HG02870 (cell line): Measurements from ENCODE around the gene PUDP.
"Not testable (repeated sequence)": the region's sequence is repeated elsewhere in the genome, so short reads cannot be mapped to it uniquely, and the experiment has no call there.

Experiments
- ATAC-seq: cut with Tn5 transposase; IDR thresholded peaks from one replicate; pipeline ENCODE4 v1.9.1; 2021; ENCODE audit warnings: mild to moderate bottlenecking, moderate library complexity; ENCODE audit not compliant: unreplicated experiment

Gene PUDP

DNA sequence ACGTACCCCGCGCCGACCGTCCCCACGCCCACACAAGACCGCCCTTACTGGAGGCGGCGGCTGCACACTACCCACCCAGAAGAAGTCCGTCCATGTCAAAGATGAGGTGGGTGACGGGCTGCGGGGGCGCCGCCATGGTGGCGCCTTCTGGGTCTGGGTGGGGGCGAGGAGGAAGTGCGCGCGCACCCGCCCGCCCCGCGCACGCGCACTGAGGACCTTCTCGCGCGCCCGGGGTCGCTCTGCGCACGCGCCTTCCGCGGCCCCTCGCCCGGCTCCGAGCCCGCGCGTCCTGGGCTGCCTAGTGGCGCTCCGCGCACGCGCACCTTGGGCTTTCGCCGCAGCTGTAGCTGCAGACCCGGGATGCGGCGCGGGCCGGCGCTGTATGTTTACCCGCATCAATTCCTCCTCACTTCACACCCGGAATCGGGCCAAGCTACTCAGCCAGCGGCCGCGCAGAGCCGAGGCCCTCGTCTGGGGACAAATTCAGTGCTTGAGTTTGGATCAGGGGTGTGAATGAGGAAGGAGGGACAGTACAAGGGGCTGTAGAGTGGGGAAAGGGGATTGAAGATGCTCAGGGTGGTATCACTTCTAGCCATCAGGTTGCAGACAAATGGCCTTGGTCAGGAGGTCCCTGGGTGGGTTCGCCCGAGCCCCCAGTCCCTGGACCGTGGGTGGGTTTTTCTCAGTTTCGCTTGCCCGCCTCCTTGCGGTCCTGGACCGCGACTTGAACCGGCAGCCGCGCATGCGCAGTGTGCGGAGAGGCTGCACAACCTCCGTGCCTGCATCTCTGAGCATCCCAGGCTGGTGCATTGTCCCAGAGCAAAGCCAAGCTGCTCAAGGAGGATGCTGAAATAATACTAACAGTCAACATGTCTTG lies at the start of gene PUDP:
PUDP (minus strand) TSS at position 176 of the 877 bp plus-strand sequence; CDS start at position 136, 40 bp downstream.
- peak; percentile 68 for ATAC-seq

DNA sequence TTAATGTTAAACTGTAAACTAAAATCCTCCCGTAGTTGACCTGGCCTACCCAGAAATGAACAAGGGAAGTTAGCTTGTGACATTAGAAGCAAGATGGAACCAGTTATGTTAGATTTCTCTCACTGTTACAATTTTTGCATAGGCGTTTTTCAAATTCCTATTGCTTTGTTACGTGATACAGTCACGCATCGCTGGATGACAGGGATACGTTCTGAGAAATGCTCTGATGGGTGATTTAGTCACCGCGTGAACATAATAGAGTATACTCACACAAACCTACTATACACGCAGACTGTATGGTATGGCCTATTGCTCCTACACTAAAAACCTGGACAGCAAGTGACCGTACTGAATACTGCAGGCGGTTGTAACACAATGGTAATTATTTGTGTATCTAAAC lies 46.7 kb upstream of the PUDP start:
- ATAC-seq = no peak

DNA sequence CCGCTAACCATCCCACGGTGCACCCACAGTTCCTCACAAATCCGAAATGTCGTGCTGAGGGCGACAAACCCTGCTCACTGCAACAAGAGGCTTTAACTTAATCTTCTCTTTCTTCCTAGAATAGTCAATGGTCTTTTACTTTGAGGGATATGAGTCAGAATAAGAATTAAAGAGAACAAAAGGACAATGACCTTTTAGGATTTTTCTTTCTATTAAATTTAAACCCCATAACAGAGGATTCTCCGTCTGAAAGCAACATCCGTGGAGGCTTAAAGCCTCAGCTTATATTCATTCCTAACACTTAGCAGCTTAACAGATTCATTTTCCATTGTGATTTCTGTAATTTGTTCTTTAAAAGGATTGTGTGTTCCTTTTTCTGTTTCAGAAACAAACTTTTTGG lies 44.9 kb upstream of the PUDP start:
- ATAC-seq = no peak

GRCh38 chrX:7191681-7192110 lies 43.7 kb upstream of the PUDP start:
- peak; percentile 55 for ATAC-seq

GRCh38 chrX:7190157-7190556 lies 42.2 kb upstream of the PUDP start:
- no peak for ATAC-seq

GRCh38 chrX:7188672-7189071 lies 40.7 kb upstream of the PUDP start:
- no peak for ATAC-seq

DNA sequence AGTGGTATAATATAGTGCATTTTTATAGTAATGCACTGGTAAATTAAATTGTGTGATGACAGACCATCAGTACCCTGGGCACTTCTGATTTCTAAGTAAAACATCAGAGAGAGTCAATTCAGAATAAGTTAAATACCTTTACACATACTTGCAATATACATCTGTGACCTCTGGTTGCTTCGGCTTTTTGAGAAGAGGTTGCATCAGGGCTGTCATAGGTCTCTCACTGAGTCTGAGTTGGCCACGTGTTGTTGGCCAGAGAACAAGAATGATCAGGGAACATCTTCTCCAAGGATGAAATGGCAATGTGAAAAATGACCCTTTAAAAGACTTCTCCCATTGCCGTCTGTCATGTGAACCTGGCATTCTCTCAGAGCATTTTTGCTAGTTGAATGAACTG lies 36.9 kb upstream of the PUDP start:
- no peak for ATAC-seq

DNA sequence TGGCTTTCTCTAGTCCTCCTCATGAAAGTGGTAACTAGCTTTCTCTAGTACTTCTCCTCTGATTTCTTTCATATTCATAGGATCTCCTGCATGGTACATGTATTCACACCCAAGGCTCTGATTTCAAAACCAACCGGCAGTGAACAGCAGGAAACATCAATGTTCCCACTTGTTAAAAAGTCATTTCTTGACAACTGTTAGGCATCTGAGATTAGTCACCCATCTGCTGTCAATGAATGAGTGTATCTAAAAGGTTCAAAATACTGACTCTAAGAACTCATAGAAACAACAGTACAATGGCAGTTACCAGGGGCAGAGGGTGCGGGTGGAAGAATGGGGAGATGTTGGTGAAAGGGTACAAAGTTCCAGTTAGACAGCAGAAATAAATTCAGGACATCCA lies 31.5 kb upstream of the PUDP start:
- ATAC-seq = no peak

DNA sequence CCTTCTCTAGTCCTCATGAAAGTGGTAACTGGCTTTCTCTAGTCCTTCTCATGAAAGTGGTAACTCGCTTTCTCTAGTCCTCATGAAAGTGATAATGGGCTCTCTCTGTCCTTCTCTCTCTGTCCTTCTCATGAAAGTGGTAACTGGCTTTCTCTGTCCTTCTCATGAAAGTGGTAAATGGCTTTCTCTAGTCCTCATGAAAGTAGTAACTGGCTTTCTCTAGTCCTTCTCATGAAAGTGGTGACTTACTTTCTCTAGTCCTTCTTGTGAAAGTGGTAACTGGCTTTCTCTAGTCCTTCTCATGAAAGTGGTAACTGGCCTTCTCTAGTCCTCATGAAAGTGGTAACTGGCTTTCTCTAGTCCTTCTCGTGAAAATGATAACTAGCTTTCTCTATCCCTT lies 30.9 kb upstream of the PUDP start:
- ATAC-seq = not testable (repeated sequence)

DNA sequence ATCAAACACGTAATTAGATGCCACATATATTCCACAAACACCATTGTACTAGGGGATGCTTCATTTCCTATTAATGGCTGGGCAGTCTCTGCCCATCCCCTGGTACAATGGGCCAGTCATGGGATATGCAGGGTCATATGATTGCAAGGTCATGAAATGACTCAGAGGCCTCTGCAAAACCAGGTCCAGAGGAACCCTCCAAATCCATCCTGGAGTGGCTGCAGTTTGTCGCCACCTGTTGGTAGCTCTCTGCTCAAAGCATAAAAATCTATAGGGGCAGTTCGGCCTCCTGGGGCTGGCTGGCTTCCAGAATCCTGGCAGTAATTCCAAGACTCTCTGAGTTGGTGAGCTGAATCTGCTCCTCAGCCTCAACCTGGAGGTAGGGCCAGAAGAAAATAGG lies 22.9 kb upstream of the PUDP start:
- ATAC-seq = no peak

DNA sequence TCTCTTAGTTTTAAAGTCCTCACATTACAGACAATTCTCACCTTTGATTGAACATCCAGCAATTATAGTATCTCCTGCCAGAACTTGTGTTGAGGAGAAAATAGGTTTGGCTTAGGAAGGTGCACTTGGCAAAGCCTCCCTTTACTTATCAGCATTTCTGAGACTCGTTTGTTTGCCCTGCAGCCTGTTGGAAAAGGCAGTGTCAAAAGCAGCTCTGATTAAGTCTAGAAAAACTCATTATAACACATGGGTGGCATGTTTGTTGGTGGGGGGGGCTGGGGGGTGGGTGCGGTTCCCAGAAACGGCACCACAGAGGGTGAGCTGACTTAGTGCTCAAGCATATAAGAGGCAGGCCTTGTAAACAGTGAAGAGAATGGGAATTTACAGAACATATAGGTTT lies 21.7 kb upstream of the PUDP start:
- ATAC-seq = no peak

DNA sequence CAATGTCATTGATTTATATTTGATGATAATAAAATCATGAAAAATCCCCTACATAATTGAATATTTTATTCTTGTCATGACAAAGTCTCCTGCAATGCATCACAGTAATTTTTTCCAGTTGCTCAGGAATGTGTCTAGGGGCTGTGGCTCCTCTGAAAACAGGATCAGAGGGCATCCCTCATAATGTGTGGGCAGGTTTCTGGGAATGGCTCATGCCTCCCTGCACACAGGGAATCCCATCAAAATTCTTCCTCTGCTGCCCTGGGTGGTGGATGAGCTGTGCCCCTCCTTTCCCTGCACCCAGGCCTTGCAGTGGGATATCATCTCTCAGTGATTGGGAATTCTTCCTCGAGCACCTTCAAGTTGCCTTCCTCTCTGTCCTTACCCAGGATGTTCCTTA lies 20.4 kb upstream of the PUDP start:
- no peak for ATAC-seq

- ATAC-seq = peak; percentile 76
These were observed 16.2 kb upstream of the PUDP start for GRCh38 chrX:7164174-7164573.

- ATAC-seq = no peak
These were observed 15.3 kb upstream of the PUDP start for GRCh38 chrX:7163146-7163677.

DNA sequence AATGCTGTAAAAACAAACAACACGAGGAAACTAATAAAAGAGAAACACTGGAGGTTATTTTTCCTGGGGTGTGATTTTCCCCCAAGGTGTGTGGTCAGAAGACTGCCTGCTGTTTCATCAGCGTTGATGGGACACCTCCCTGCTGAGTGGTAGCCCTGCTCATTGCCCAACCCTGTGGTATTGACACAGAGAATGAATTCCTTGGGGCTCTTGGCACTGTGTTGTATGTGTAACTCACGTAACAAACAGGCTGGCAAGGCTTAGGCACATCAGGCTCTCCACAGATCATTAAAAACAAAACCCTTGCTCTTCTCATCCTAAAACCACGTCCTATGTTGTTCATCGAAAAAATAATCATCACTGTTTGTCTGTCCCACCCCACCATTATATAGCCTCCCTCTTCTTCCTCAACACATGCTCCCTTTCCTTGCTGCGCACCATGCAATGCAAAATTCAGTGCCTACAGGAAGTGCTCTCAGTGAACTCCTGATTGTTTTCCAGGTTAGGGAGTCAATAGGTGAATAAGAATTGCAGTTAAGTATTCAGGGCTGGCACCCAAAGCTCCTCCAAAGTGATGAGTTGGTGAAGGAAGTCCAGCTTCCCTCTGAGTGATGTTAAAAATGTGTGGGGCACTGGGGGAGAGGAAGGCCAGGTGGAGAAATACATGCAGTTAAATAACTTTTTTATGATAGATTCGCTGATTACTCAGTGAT lies 11.4 kb upstream of the PUDP start:
- ATAC-seq = no peak

- ATAC-seq = no peak
These were observed 10.6 kb upstream of the PUDP start for GRCh38 chrX:7158468-7158990.

GRCh38 chrX:7156879-7157278 lies 8.9 kb upstream of the PUDP start:
- no peak for ATAC-seq

GRCh38 chrX:7155163-7155562 lies 7.2 kb upstream of the PUDP start:
- no peak for ATAC-seq

DNA sequence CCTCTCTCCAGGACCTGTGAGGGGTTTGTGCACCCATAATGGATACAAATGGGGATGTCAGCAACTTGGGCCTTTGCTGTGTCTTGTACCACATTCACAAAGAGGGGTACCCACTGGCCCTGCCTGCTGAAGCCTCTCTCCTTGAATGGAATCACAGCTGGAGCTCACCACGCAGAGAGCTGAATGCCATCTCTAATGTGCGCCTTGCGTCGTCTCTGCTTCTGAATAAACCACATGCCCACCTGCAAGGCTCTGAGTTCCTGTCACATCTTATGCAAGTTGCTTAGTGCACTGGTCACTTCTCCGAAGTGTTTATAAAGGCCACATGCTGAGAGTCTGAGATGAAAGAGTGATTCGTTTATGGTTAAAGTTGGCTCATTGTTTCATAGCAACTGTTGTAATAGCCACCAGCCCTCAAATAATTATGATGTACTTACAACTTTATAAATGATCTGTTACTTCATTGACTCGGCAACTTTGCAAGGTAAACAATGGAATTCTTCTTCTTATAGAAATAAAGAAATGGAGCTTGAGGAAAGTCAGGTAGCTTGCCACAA lies 6.2 kb upstream of the PUDP start:
- no peak for ATAC-seq

GRCh38 chrX:7153231-7153630 lies 5.3 kb upstream of the PUDP start:
- ATAC-seq = no peak

- peak; percentile 36 for ATAC-seq
These were observed 1.5 kb upstream of the PUDP start for GRCh38 chrX:7149411-7149810.
